D341Med (cell line): ENCODE measurements around the gene ASAP2.

Experiments
- DNase-seq: peaks from one replicate; pipeline ENCODE4 v3.0.0; 2012; ENCODE audit warnings: low spot score

ASAP2 gene

DNA sequence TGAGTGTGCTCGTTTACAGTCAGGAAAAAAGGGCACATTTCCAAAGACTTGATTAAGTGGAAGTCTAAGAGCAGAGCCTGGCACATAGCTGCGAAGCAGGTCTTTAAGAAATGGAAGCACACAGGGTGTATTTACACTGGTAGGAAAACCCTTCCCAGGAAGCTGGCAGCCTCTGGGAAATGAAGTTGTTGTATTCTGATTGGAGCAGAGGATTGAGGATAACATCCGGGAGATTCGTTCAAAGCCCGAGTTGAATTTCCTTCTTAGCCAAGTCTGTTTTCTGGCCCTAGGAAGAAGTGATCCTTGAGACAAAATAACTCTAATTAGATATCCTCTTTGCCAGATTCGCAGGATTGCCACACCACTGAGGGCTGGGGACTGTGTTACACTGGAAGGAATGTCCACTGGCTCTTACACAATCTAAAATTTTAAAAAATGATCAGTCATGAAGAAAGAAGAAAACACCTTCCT lies 140.8 kb downstream of the ASAP2 start:
- no peak for DNase-seq

- DNase-seq = no peak
Observed at GRCh38 chr2:9354318-9354717, 147.7 kb downstream of the ASAP2 start.

- DNase-seq = no peak
Observed at GRCh38 chr2:9355270-9355669, 148.7 kb downstream of the ASAP2 start.

GRCh38 chr2:9355716-9356115 lies 149.1 kb downstream of the ASAP2 start:
- no peak for DNase-seq

DNA sequence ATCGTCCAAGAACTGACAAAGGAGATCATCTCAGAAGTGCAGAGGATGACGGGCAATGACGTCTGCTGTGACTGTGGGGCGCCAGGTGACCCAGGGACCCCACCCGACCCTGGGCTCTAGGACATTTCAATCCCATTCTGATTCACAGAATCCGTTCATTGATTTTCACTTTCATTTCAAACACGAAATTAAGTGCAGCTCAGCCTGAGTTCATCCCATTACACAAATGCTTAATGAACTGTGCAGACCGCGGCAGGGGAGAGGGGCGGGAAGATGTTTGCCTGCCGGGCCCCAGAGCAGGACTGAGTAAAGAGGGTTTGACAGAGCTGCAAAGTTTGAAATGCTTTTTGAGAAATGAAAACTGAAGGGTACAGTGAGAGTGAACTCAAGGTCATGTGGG lies 149.6 kb downstream of the ASAP2 start:
- DNase-seq = no peak

GRCh38 chr2:9358846-9359245 lies 152.2 kb downstream of the ASAP2 start:
- DNase-seq = no peak

DNA sequence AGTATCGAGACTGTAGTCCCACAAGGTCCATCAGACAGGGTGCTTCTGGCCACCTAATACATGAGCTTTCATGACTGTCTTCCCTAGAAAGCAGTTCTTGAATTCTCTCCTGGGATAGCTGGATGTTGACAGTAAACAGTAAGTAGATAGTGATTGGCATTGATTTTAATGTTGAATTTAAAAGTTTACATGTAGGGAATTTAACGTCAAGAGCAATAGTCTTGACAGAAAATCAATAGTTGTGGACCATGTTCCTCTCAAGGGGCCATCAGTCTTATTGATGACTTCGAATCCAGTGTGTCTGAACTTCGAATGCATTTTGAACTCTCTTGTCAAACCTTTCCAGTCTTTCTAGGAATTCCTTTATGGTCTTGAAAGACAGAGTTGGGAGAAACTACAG lies 152.9 kb downstream of the ASAP2 start:
- no peak for DNase-seq

DNA sequence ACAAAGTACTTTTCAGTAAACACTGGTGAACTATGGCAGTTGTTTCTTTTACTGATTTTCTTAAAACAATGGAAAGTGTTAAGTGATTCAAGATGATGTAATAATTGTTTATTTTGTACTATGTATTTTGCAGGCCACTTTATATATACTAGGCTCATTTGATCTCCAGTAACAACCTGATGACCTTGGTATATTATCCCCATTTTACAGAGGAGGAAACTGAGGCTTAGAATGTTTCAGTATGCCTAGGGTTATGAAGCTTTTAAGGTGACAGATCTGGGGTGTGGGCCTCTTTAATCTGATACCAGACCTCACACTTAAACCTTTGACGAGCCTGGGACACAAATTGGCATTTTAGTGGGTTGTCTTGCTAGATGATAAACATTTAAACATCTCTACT lies 153.5 kb downstream of the ASAP2 start:
- DNase-seq = no peak

- DNase-seq = no peak
Observed at GRCh38 chr2:9360701-9361100, 154.1 kb downstream of the ASAP2 start.

GRCh38 chr2:9364373-9364772 lies 157.8 kb downstream of the ASAP2 start:
- DNase-seq = no peak

DNA sequence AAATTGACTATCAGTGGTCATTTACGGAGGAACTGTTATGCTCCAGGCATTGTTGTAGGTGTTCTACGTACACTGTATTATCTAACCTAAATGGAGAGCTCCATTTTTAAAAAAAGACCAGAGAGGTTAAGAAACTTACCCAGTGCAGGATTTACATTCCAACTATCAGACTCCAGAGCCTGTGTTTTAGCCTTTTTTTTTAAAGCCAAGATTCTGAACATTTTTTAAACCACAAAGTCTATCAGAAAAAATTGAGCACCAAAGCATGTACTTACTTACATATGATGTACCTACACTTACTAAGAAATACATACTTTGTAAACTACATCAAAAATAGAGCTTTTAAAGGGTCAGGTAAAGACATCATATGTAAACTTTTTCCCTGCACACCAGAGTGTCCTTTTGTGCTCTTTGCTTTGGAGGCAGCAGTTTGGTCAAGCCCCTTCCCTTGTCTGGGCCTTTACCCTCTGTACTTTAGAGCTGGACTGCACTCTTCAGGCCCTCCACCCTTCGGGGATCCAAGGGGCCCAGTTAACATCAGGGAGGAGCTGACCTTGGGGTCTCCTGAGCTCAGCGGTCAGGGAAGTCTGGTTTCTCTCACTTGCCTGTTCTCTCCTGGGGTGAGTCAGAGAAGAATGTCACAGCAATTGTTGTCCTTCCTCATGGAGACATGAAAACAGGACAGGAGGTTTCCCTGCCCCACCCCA lies 158.3 kb downstream of the ASAP2 start:
- DNase-seq = no peak

DNA sequence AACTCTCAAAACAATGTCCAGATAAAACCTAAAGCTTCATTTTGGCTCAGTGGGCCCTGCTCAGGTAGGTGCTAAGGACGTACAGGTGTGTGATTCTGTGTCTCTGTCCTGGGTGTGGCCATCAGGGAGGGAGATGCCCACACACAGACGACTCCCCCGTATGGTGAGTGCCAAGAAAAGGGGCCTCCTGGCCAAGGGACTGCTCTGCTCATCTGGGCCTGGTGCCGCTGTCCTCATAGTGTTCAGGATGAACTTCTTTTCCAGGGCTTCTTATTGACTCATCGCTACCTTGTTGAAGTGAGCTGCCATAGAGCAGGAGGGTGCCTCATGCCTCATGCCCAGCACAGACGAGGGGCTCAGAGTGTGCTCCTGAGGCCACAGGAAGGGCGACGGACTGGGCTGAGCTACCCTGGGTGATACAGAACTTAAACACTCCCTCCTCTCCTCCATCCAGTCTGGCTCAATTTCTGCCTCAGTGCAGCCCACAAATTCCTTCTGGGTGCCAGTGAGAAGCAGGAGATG lies 158.9 kb downstream of the ASAP2 start:
- DNase-seq = no peak

DNA sequence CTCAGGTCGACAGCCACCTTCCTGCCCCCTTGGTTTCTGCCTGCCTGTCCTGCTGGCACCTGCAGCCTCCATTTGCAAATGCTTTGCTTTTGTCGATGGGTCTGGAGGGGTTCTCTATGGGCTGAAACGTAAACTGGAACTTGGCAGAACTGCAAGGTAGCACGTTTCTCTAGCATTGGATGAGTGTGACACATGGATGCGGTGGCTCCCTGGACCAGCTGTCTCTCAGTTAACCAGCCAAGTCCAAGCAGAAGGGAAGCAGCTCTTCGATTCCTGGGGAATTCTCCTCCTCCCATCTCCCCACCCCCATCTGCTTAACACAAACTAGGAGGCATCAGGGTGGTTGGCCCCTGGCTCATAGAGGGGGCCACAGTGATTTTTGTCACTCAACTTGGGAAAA lies 159.4 kb downstream of the ASAP2 start:
- no peak for DNase-seq

DNA sequence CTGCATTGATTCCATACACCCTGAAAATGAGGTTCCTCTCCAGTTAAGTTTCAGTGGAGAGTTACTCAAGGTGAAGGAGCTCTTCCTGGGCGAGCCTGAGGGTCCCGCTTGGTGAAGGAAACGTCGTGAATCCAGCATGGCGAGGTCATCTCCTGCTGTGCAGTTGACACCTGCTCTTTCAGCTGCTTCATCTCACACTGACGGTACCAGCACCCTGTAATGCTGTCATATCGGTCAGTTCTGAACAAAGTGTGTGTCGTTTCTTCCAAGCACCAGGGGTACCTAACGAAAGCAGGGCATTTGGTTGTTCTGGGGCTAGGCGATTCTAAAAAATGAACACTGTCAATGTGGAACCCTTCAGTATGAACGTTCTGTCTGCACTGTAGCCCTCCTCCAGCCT lies 164.1 kb downstream of the ASAP2 start:
- no peak for DNase-seq

DNA sequence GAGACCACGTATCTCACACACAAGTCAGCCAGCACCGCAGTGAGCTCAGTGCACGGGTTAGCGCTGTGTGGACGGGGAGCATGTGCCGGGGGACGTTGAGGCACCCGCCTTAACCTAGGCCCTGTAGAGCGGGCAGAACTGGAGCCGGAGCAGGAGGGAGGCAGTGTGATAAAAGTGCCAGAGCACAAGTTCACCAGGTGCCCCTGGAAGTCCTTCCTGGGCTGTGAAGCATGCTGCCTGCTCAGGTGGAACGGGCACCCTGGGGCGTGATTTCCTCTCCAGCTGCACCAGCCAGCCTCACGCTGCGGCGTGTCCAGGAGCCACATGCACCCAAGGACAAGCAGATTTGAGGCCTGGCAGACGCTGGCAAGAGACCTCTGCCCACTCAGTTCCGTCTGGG lies 166.4 kb downstream of the ASAP2 start:
- DNase-seq = no peak

- no peak for DNase-seq
Observed at GRCh38 chr2:9373476-9373875, 166.9 kb downstream of the ASAP2 start.

DNA sequence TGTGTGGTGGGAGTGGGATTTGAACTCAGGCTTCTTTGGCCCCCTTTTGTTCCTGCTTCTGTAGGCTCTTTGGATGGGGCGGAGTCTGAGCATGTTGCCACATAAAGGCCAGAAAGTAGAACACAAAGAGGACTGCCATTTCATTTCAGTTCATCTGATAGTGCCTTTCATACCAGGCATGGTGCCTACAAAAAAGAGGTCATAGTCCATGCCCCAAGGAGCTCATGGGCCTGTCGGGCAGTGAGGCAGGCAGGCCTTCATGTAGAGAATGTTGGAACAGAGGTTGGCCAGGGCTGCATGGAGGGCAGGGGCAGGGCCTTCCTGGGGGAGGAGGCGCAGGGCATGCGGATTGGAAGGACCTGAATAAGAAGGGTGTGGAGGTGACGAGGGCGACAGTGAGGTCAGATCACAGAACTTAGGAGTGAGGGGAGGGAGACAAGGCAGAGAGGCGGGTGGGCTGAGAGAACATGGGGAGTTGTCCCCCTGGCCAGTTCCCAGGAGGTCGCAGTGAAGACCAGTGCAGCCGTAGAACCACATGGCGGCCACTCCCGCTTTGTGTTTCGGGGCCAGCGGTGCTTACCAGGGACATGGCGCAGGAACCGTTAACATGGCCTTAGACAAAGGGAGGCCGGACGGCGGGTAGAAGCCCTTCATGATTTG lies 167.6 kb downstream of the ASAP2 start:
- DNase-seq = no peak

GRCh38 chr2:9375857-9376428 lies 169.3 kb downstream of the ASAP2 start:
- DNase-seq = no peak

GRCh38 chr2:9377461-9378097 lies 171.0 kb downstream of the ASAP2 start:
- no peak for DNase-seq

GRCh38 chr2:9378433-9379390 lies 172.1 kb downstream of the ASAP2 start:
- DNase-seq = peak; percentile 47

- DNase-seq = no peak
Observed at GRCh38 chr2:9379391-9379755, 172.8 kb downstream of the ASAP2 start.
